Natural killer cell (primary cell): ENCODE data around the gene SLC17A3. TPM values are rescaled to one million over a fixed set of nuclear protein-coding genes. Genes with fewer than 3 reads are reported as not detected.

Experiments
- ATAC-seq, 3 donors: fragments of 150-1000 bp in 2 of 3; fragments of 200-7000 bp in 1 of 3; cut with Tn5 transposase; 1 replicate in 1 of 3; 2 replicates in 2 of 3; pipeline ENCODE4 v1.10.0; 2021; ENCODE audit warnings: mild to moderate bottlenecking in 2 of 3, moderate library complexity in 2 of 3
- DNase-seq, 2 donors: peaks; one replicate each; pipeline versions ENCODE4 v3.0.0 to v3.0.0-alpha.2; 2013 to 2021; ENCODE audit warnings: mixed read lengths in 1 of 2
- H3K27ac ChIP-seq: one replicate; pipeline ENCODE4 v1.5.1; 2013; ENCODE audit warnings: mild to moderate bottlenecking, low read length
- H3K27me3 ChIP-seq: one replicate; pipeline ENCODE4 v1.6.1; 2013; ENCODE audit warnings: low read length; ENCODE audit not compliant: control insufficient read depth, insufficient read depth
- H3K36me3 ChIP-seq: one replicate; pipeline ENCODE4 v1.6.1; 2013; ENCODE audit warnings: low read length; ENCODE audit not compliant: control insufficient read depth, insufficient read depth
- H3K4me1 ChIP-seq: one replicate; pipeline ENCODE4 v1.6.1; 2013; ENCODE audit warnings: low read length; ENCODE audit not compliant: control insufficient read depth, insufficient read depth
- H3K4me3 ChIP-seq: one replicate; pipeline ENCODE4 v1.5.1; 2013; ENCODE audit warnings: low read length
- H3K9me3 ChIP-seq: one replicate; pipeline ENCODE4 v1.6.1; 2013; ENCODE audit warnings: low read length; ENCODE audit not compliant: control insufficient read depth, insufficient read depth
- H3K27ac Mint-ChIP-seq, 2 donors: one replicate each; pipeline ENCODE4 v1.8.0; 2022; ENCODE audit warnings: mild to moderate bottlenecking in 2 of 2, mixed read lengths in 2 of 2, moderate library complexity in 1 of 2
- H3K27me3 Mint-ChIP-seq, 2 donors: one replicate each; pipeline ENCODE4 v1.8.0; 2022; ENCODE audit warnings: low read depth in 2 of 2, mixed read lengths in 2 of 2
- H3K36me3 Mint-ChIP-seq: one replicate; pipeline ENCODE4 v1.8.0; 2022; ENCODE audit warnings: mixed read lengths
- H3K4me1 Mint-ChIP-seq, 2 donors: one replicate each; pipeline ENCODE4 v1.8.0; 2022; ENCODE audit warnings: mixed read lengths in 2 of 2
- H3K4me3 Mint-ChIP-seq: one replicate; pipeline ENCODE4 v1.8.0; 2022; ENCODE audit warnings: mild to moderate bottlenecking, moderate library complexity, mixed read lengths
- H3K9me3 Mint-ChIP-seq, 2 donors: one replicate each; pipeline ENCODE4 v1.8.0; 2022; ENCODE audit warnings: mixed read lengths in 2 of 2
- WGBS: methylation state at CpG from one replicate; pipeline ENCODE4 v1.1.7; 2013; ENCODE audit warnings: missing lambda C conversion rate; ENCODE audit not compliant: insufficient coverage; 5-methylcytosine and 5-hydroxymethylcytosine counted together
- intact Hi-C: fragments of 100-400 bp; cut with micrococcal nuclease; formaldehyde crosslinking; loops from one replicate; pipeline ENCODE4 v1.14.2; 2022
- total RNA-seq, 4 donors: library from RNA; stranded (reverse); fragments of 120-200 nt in 1 of 4; gene quantifications; one replicate each; pipeline versions ENCODE4 v1.2.3 to v1.2.4, GENCODE V29; 2013 to 2022
- TF ChIP-seq, protein P1 (sequence below): fragments of 200-600 bp; IDR thresholded peaks from one replicate; pipeline ENCODE4 v1.8.0; 2022; ENCODE audit warnings: antibody characterized with exemption

The SLC17A3 gene
- total RNA-seq, 3 donors from 2014 or later (not counting 1 experiment from before 2014, with no cell fraction given) = 1.5 to 2.4 (median 1.6) TPM

GRCh38 chr6:25896252-25896651 lies 22.2 kb upstream of the SLC17A3 start:
- H3K27me3 Mint-ChIP-seq = peaks cover 0 to 4% of the 10 kb centered on the region in 2 donors
- no peaks in the 10 kb centered on the region for H3K36me3 Mint-ChIP-seq
- no peak overlapping the region for H3K4me3 ChIP-seq
- H3K9me3 Mint-ChIP-seq = no peaks in the 10 kb centered on the region
- DNase-seq (no peak), ATAC-seq (no peak)
- no peak overlapping the region for H3K4me3 Mint-ChIP-seq
- no peaks in the 10 kb centered on the region for H3K9me3 ChIP-seq
- no peaks in the 10 kb centered on the region for H3K36me3 ChIP-seq
- no peak overlapping the region for H3K27ac ChIP-seq
- 92% methylated on average over 3 of the region's 3 CpGs for WGBS
- H3K27ac Mint-ChIP-seq = no peak overlapping the region
- intact Hi-C loops = no loop called here
- no peaks in the 10 kb centered on the region for H3K4me1 ChIP-seq
- H3K27me3 ChIP-seq = no peaks in the 10 kb centered on the region
- TF ChIP-seq, protein P1, sequence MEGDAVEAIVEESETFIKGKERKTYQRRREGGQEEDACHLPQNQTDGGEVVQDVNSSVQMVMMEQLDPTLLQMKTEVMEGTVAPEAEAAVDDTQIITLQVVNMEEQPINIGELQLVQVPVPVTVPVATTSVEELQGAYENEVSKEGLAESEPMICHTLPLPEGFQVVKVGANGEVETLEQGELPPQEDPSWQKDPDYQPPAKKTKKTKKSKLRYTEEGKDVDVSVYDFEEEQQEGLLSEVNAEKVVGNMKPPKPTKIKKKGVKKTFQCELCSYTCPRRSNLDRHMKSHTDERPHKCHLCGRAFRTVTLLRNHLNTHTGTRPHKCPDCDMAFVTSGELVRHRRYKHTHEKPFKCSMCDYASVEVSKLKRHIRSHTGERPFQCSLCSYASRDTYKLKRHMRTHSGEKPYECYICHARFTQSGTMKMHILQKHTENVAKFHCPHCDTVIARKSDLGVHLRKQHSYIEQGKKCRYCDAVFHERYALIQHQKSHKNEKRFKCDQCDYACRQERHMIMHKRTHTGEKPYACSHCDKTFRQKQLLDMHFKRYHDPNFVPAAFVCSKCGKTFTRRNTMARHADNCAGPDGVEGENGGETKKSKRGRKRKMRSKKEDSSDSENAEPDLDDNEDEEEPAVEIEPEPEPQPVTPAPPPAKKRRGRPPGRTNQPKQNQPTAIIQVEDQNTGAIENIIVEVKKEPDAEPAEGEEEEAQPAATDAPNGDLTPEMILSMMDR = no peak
- no peaks in the 10 kb centered on the region for H3K4me1 Mint-ChIP-seq

GRCh38 chr6:25895771-25896170 lies 21.7 kb upstream of the SLC17A3 start:
- DNase-seq = no peak
- no peaks in the 10 kb centered on the region for H3K9me3 Mint-ChIP-seq
- Histone ChIP-seq H3K27ac (no peak overlapping the region), H3K4me3 (no peak overlapping the region), H3K27me3 (no peaks in the 10 kb centered on the region), H3K9me3 (no peaks in the 10 kb centered on the region), H3K36me3 (no peaks in the 10 kb centered on the region), H3K4me1 (no peaks in the 10 kb centered on the region)
- no peak overlapping the region for H3K4me3 Mint-ChIP-seq
- intact Hi-C loops = no loop called here
- H3K4me1 Mint-ChIP-seq = no peaks in the 10 kb centered on the region
- no peaks in the 10 kb centered on the region for H3K36me3 Mint-ChIP-seq
- ATAC-seq = no peak
- H3K27ac Mint-ChIP-seq = no peak overlapping the region
- TF ChIP-seq, protein P1 = no peak
- peaks cover 0 to 4% of the 10 kb centered on the region in 2 donors for H3K27me3 Mint-ChIP-seq
- 100% methylated on average over 1 of the region's 1 CpG for WGBS

- 93% methylated on average over 5 of the region's 6 CpGs for WGBS
- intact Hi-C loops = no loop called here
- H3K27ac ChIP-seq = no peak overlapping the region
- H3K36me3 ChIP-seq = no peaks in the 10 kb centered on the region
- no peaks in the 10 kb centered on the region for H3K9me3 ChIP-seq
- DNase-seq (no peak), ATAC-seq (no peak)
- no peaks in the 10 kb centered on the region for H3K36me3 Mint-ChIP-seq
- no peak overlapping the region for H3K4me3 Mint-ChIP-seq
- no peaks in the 10 kb centered on the region for H3K4me1 ChIP-seq
- no peaks in the 10 kb centered on the region for H3K27me3 ChIP-seq
- no peak overlapping the region for H3K27ac Mint-ChIP-seq
- H3K4me1 Mint-ChIP-seq = no peaks in the 10 kb centered on the region
- TF ChIP-seq, protein P1 = no peak
- no peaks in the 10 kb centered on the region for H3K9me3 Mint-ChIP-seq
- no peak overlapping the region for H3K4me3 ChIP-seq
- H3K27me3 Mint-ChIP-seq = no peaks in the 10 kb centered on the region
Measured at GRCh38 chr6:25893778-25894177, 19.7 kb upstream of the SLC17A3 start.

- DNase-seq = no peak
- Mint-ChIP-seq H3K36me3 (no peaks in the 10 kb centered on the region), H3K9me3 (no peaks in the 10 kb centered on the region), H3K4me3 (no peak overlapping the region), H3K4me1 (no peaks in the 10 kb centered on the region), H3K27ac (no peak overlapping the region), H3K27me3 (no peaks in the 10 kb centered on the region)
- H3K36me3 ChIP-seq = no peaks in the 10 kb centered on the region
- H3K9me3 ChIP-seq = no peaks in the 10 kb centered on the region
- H3K27me3 ChIP-seq = no peaks in the 10 kb centered on the region
- no peak for ATAC-seq
- H3K4me1 ChIP-seq = no peaks in the 10 kb centered on the region
- intact Hi-C loops = no loop called here
- H3K27ac ChIP-seq = no peak overlapping the region
- H3K4me3 ChIP-seq = no peak overlapping the region
- TF ChIP-seq, protein P1 = no peak
Measured at GRCh38 chr6:25892877-25893276, 18.8 kb upstream of the SLC17A3 start.
